Esophagus muscularis mucosa (tissue), 4 donors: ENCODE data around the gene MAGI3. TPM values are rescaled to one million over a fixed set of nuclear protein-coding genes. Genes with fewer than 3 reads are reported as not detected.

Source experiments
- DNase-seq: peaks from one replicate; pipeline ENCODE4 v3.0.0-alpha.2; 2017; ENCODE audit errors: extremely low spot score
- H3K27ac ChIP-seq, 4 donors: fragments of 200-600 bp; sonication (generic); replicated peaks in 1 of 4; 1 replicate in 3 of 4; 2 replicates in 1 of 4; pipeline ENCODE4 v1.5.1; 2016 to 2019; ENCODE audit warnings: mild to moderate bottlenecking in 1 of 4
- H3K27me3 ChIP-seq, 4 donors: fragments of 200-600 bp; sonication (generic); one replicate each; pipeline versions ENCODE4 v1.5.1 to v1.6.0; 2016 to 2019
- H3K36me3 ChIP-seq, 4 donors: fragments of 200-600 bp; sonication (generic); one replicate each; pipeline ENCODE4 v1.5.1; 2016 to 2019
- H3K4me1 ChIP-seq, 4 donors: fragments of 200-600 bp; sonication (generic); one replicate each; pipeline ENCODE4 v1.5.1; 2016 to 2019
- H3K4me3 ChIP-seq, 4 donors: fragments of 200-600 bp; sonication (generic); 1 replicate in 2 of 4; 2 replicates in 2 of 4; pipeline ENCODE4 v1.5.1; 2016 to 2019; ENCODE audit warnings: mild to moderate bottlenecking in 4 of 4, moderate library complexity in 1 of 4
- H3K9me3 ChIP-seq, 4 donors: fragments of 200-600 bp; sonication (generic); 1 replicate in 3 of 4; 2 replicates in 1 of 4; pipeline ENCODE4 v1.5.1; 2016 to 2019
- EP300 ChIP-seq: sonication (generic); formaldehyde crosslinking; IDR thresholded peaks from one replicate; pipeline ENCODE4 v1.6.1; 2017; ENCODE audit warnings: antibody characterized with exemption
- POLR2A ChIP-seq: fragments of 450-650 bp; IDR thresholded peaks from one replicate; pipeline ENCODE4 v1.6.1; 2017; ENCODE audit warnings: antibody characterized with exemption, moderate library complexity, mild to moderate bottlenecking, low read depth
- POLR2AphosphoS5 ChIP-seq, 2 donors: sonication (generic); formaldehyde crosslinking; IDR thresholded peaks; one replicate each; pipeline ENCODE4 v1.6.1; 2017; ENCODE audit warnings: antibody characterized with exemption in 2 of 2
- WGBS: methylation state at CpG from one replicate; pipeline ENCODE4 v1.1.5; 2018; 5-methylcytosine and 5-hydroxymethylcytosine counted together
- intact Hi-C: fragments of 100-400 bp; cut with DNase I; formaldehyde crosslinking; loops from one replicate; pipeline ENCODE4 v1.15.1; 2023
- small RNA-seq, 3 donors: library from RNA; depleted of rRNA; stranded (forward); fragments of <200 nt; gene quantifications; one replicate each; pipeline ENCODE3, GENCODE V24; 2016
- total RNA-seq, 4 donors: library from RNA; depleted of rRNA; stranded (reverse); fragments of >200 nt; gene quantifications; one replicate each; pipeline versions ENCODE4 v1.1.0 to v1.2.1, GENCODE V29; 2016
- TF ChIP-seq, protein P1 (sequence below), 3 experiments: fragments of 200-600 bp in 2 of 3; fragments of 450-650 bp in 1 of 3; sonication (generic) in 2 of 3; IDR thresholded peaks; one replicate each; pipeline ENCODE4 v1.5.1; 2017 to 2019; ENCODE audit warnings: antibody characterized with exemption in 3 of 3, mild to moderate bottlenecking in 2 of 3, moderate library complexity in 1 of 3

The MAGI3 gene
- total RNA-seq, 4 donors from 2014 or later, result 14.6 to 21.7 (median 16.4) TPM

GRCh38 chr1:113732802-113733201, 342.5 kb downstream of the MAGI3 start:
- no peak overlapping the region for H3K27ac ChIP-seq
- WGBS, result 96% methylated on average over 5 of the region's 5 CpGs
- H3K9me3 ChIP-seq, result no peaks in the 10 kb centered on the region
- H3K36me3 ChIP-seq, result peaks cover 0 to 53% (median 31%) of the 10 kb centered on the region in 4 donors
- DNase-seq, result no peak
- intact Hi-C loops, result no loop called here
- no peak overlapping the region for H3K4me3 ChIP-seq
- H3K27me3 ChIP-seq, result no peaks in the 10 kb centered on the region
- no peak for TF ChIP-seq EP300
- TF ChIP-seq, protein P1, sequence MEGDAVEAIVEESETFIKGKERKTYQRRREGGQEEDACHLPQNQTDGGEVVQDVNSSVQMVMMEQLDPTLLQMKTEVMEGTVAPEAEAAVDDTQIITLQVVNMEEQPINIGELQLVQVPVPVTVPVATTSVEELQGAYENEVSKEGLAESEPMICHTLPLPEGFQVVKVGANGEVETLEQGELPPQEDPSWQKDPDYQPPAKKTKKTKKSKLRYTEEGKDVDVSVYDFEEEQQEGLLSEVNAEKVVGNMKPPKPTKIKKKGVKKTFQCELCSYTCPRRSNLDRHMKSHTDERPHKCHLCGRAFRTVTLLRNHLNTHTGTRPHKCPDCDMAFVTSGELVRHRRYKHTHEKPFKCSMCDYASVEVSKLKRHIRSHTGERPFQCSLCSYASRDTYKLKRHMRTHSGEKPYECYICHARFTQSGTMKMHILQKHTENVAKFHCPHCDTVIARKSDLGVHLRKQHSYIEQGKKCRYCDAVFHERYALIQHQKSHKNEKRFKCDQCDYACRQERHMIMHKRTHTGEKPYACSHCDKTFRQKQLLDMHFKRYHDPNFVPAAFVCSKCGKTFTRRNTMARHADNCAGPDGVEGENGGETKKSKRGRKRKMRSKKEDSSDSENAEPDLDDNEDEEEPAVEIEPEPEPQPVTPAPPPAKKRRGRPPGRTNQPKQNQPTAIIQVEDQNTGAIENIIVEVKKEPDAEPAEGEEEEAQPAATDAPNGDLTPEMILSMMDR (IDR thresholded peaks at IDR 0.05), result no peak
- TF ChIP-seq POLR2AphosphoS5 (IDR thresholded peaks at IDR 0.05), result no peak
- TF ChIP-seq POLR2A, result no peak
- no peaks in the 10 kb centered on the region for H3K4me1 ChIP-seq

DNA sequence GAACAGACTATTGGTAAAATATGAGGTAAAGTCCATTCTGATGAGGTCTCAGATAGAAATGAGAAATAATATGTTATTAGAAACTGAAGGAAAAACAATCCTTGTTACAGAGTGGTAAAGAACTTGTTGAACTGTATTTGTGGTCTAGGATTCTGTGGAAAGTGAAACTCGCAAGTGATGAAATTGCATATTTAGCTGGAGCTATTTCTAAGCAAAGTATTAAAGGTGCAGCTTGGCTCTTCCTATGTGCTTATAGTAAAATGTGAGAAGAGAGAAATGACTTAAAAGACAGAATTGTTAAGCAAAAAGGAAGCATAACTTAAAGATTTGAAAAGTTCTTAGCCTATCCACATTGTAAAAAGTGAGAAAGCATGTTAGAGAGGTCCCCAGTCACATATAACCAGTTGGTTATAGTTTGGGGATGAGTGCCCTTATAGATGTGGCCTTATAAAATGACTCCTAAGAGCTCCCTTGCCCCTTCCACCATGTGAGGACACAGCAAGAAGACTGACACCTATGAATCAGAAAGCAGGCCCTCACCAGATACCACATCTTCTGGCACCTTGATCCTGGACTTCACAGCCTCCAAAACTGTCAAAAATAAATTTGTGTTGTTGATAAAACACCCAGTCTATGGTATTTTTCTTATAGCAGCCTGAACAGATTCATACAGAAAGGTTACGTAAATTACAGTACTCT, 344.2 kb downstream of the MAGI3 start:
- intact Hi-C loops, result no loop called here
- DNase-seq, result no peak
- no peak for TF ChIP-seq POLR2AphosphoS5 (IDR thresholded peaks at IDR 0.05)
- no peak for TF ChIP-seq EP300
- no peak for TF ChIP-seq POLR2A
- TF ChIP-seq, protein P1 (IDR thresholded peaks at IDR 0.05), result no peak
- no peak overlapping the region for H3K27ac ChIP-seq
- H3K27me3 ChIP-seq, result no peaks in the 10 kb centered on the region
- peaks cover 0 to 63% (median 34%) of the 10 kb centered on the region in 4 donors for H3K36me3 ChIP-seq
- H3K4me1 ChIP-seq, result no peaks in the 10 kb centered on the region
- no peak overlapping the region for H3K4me3 ChIP-seq
- no peaks in the 10 kb centered on the region for H3K9me3 ChIP-seq
- WGBS, result 98% methylated on average over 2 of the region's 2 CpGs

Small RNA genes within 50 kb of the gene (small RNA-seq; reads per million reads assigned to genes)
- 0 reads per million in 3 donors for gene MTND5P20
